Endothelial cell of umbilical vein (primary cell): Measurements from ENCODE around the gene CFAP57. TPM values are rescaled to one million over a fixed set of nuclear protein-coding genes. Genes with fewer than 3 reads are reported as not detected.

Experiments used
- BruUV-seq: library from RNA; stranded (reverse); fragments of 400-500 nt; replicated peaks from 2 replicates; lab custom pipeline; 2021; lab: Mats Ljungman, UMichigan
- CTCF ChIA-PET: fragments of 300-600, 350-600 bp; sonication (Branson Sonifier 250); formaldehyde crosslinking; loops from one replicate; lab custom pipeline; 2021; ENCODE audit warnings: antibody characterized with exemption, inconsistent platforms; lab: Charles Lee
- POLR2A ChIA-PET: fragments of 300-600, 350-600 bp; sonication (Branson Sonifier 250); formaldehyde crosslinking; loops from one replicate; lab custom pipeline; 2021; ENCODE audit warnings: antibody characterized with exemption, inconsistent platforms; lab: Charles Lee
- DNase-seq: peaks from one replicate; pipeline ENCODE4 v3.0.0-alpha.2; 2011; ENCODE audit warnings: low read depth, low spot score
- FAIRE-seq: peaks from 2 replicates; lab custom pipeline; 2011; peaks lifted over from hg19 to GRCh38; lab: Jason Lieb, UNC
- H2AFZ ChIP-seq: 2 replicates; pipeline ENCODE4 v1.6.0; 2012; ENCODE audit warnings: low read depth, low read length, control low read depth, inconsistent platforms
- H3K27ac ChIP-seq: 2 replicates; pipeline ENCODE4 v1.5.1; 2011; ENCODE audit warnings: low read depth, mild to moderate bottlenecking, control low read depth, low read length, moderate library complexity; ENCODE audit not compliant: insufficient read depth
- H3K27me3 ChIP-seq, 2 experiments: 2 replicates each; pipeline versions ENCODE4 v1.6.0 to v1.6.1; 2011; ENCODE audit warnings: low read length in 2 of 2, mixed read lengths in 1 of 2; ENCODE audit not compliant: control insufficient read depth in 2 of 2, insufficient read depth in 2 of 2
- H3K36me3 ChIP-seq, 2 experiments: 2 replicates in 1 of 2; 3 replicates in 1 of 2; pipeline ENCODE4 v1.5.1; 2011; ENCODE audit warnings: low read length in 2 of 2, mild to moderate bottlenecking in 1 of 2, moderate library complexity in 1 of 2; ENCODE audit not compliant: control insufficient read depth in 2 of 2, insufficient read depth in 2 of 2; ENCODE audit errors: extremely low read depth in 1 of 2
- H3K4me1 ChIP-seq: 3 replicates; pipeline ENCODE4 v1.5.1; 2011; ENCODE audit warnings: mild to moderate bottlenecking, low read length; ENCODE audit not compliant: control insufficient read depth, insufficient read depth; ENCODE audit errors: extremely low read depth
- H3K4me2 ChIP-seq: 2 replicates; pipeline ENCODE4 v1.6.1; 2011; ENCODE audit warnings: low read length, control low read depth, mixed read lengths; ENCODE audit not compliant: insufficient read depth
- H3K4me3 ChIP-seq, 3 experiments: fragments of 200-600 bp in 1 of 3; sonication (generic), shearing (Covaris generic) in 1 of 3; replicated peaks in 1 of 3; 2 replicates each; pipeline ENCODE4 v1.5.1; 2011 to 2016; ENCODE audit warnings: control low read depth in 3 of 3, low read length in 3 of 3, mild to moderate bottlenecking in 2 of 3, inconsistent platforms in 1 of 3, low read depth in 1 of 3, moderate library complexity in 1 of 3; ENCODE audit not compliant: insufficient read depth in 1 of 3
- H3K79me2 ChIP-seq: 2 replicates; pipeline ENCODE4 v1.6.0; 2012; ENCODE audit warnings: low read length, inconsistent platforms; ENCODE audit not compliant: control insufficient read depth, insufficient read depth
- H3K9ac ChIP-seq: replicated peaks from 2 replicates; pipeline ENCODE3; 2011; ENCODE audit warnings: low read length, control low read depth; ENCODE audit not compliant: insufficient read depth; ENCODE audit errors: extremely low read depth
- H3K9me1 ChIP-seq: replicated peaks from 3 replicates; pipeline ENCODE4 v1.6.0; 2011; ENCODE audit warnings: mild to moderate bottlenecking, low read length; ENCODE audit not compliant: control insufficient read depth, insufficient read depth; ENCODE audit errors: extremely low read depth
- H3K9me3 ChIP-seq: replicated peaks from 2 replicates; pipeline ENCODE4 v1.5.1; 2012; ENCODE audit warnings: low read length, inconsistent platforms; ENCODE audit not compliant: control insufficient read depth, insufficient read depth
- H4K20me1 ChIP-seq: replicated peaks from 2 replicates; pipeline ENCODE3; 2011; ENCODE audit warnings: mild to moderate bottlenecking, low read length; ENCODE audit not compliant: control insufficient read depth, insufficient read depth; ENCODE audit errors: extremely low read depth
- EZH2 ChIP-seq: IDR thresholded peaks from 2 replicates; pipeline ENCODE4 v1.6.1; 2012; ENCODE audit warnings: borderline replicate concordance, low read depth, mild to moderate bottlenecking, moderate library complexity, low read length, inconsistent platforms; ENCODE audit not compliant: severe bottlenecking
- FOS ChIP-seq: IDR thresholded peaks from 2 replicates; pipeline ENCODE4 v1.6.1; 2011; ENCODE audit warnings: mild to moderate bottlenecking, low read length, moderate library complexity, borderline replicate concordance; ENCODE audit not compliant: insufficient read depth
- GATA2 ChIP-seq: IDR thresholded peaks from 2 replicates; pipeline ENCODE4 v1.7.0; 2011; ENCODE audit warnings: low read depth, mild to moderate bottlenecking, moderate library complexity, mixed read lengths, low read length; ENCODE audit not compliant: insufficient read length, insufficient read depth
- JUN ChIP-seq: IDR thresholded peaks from 2 replicates; pipeline ENCODE4 v1.6.1; 2011; ENCODE audit warnings: borderline replicate concordance, low read depth; ENCODE audit not compliant: insufficient read length, insufficient read depth
- MYC ChIP-seq: IDR thresholded peaks from one replicate; pipeline ENCODE4 v1.6.1; 2011; ENCODE audit warnings: mild to moderate bottlenecking, low read depth, low read length
- POLR2A ChIP-seq: IDR thresholded peaks from 2 replicates; pipeline ENCODE4 v1.6.1; 2012; ENCODE audit warnings: low read depth, mild to moderate bottlenecking, control low read depth, low read length
- POLR2AphosphoS5 ChIP-seq: IDR thresholded peaks from 2 replicates; pipeline ENCODE4 v1.6.1; 2012; ENCODE audit warnings: low read depth, mild to moderate bottlenecking, control low read depth, low read length, moderate library complexity; ENCODE audit not compliant: insufficient read depth
- dilution Hi-C: fragments of 300-500 bp; cut with MboI; formaldehyde crosslinking; loops from one replicate; pipeline ENCODE4 v1.15.0; 2019; ENCODE audit warnings: low sequenced_read_pairs; ENCODE audit not compliant: extremely low pct_ligation_motif_present
- intact Hi-C: fragments of 100-400 bp; cut with micrococcal nuclease; formaldehyde crosslinking; loops from one replicate; pipeline ENCODE4 v1.10.0; 2022
- polyA plus RNA-seq, 4 experiments: library from polyadenylated mRNA; depleted of rRNA in 3 of 4; stranded (reverse) in 3 of 4; unstranded in 1 of 4; fragments of >200 nt; gene quantifications; 2 replicates each; pipeline versions ENCODE4 v1.2.1 to v1.2.3, GENCODE V29; 2011 to 2012; ENCODE audit warnings: missing spikeins in 1 of 4
- total RNA-seq: library from RNA; stranded (reverse); gene quantifications from 2 replicates; pipeline ENCODE4 v1.2.3, GENCODE V29; 2021
- TF ChIP-seq, protein P1 (sequence below), 2 donors: IDR thresholded peaks; 1 replicate in 1 of 2; 2 replicates in 1 of 2; pipeline ENCODE4 v1.5.1; 2011; ENCODE audit warnings: low read length in 2 of 2, mild to moderate bottlenecking in 2 of 2, moderate library complexity in 2 of 2, control low read depth in 1 of 2, inconsistent platforms in 1 of 2, low read depth in 1 of 2; ENCODE audit not compliant: insufficient read depth in 1 of 2; ENCODE audit errors: extremely low read depth in 1 of 2
- TF ChIP-seq, protein P2 (sequence below): IDR thresholded peaks from 2 replicates; pipeline ENCODE4 v1.6.1; 2011; ENCODE audit not compliant: insufficient read depth, insufficient read length

Gene CFAP57
- total and polyA plus RNA-seq, 2 donors (not counting 3 experiments of a cell fraction or from before 2014, with no cell fraction given), result 0.88 to 0.91 TPM

DNA sequence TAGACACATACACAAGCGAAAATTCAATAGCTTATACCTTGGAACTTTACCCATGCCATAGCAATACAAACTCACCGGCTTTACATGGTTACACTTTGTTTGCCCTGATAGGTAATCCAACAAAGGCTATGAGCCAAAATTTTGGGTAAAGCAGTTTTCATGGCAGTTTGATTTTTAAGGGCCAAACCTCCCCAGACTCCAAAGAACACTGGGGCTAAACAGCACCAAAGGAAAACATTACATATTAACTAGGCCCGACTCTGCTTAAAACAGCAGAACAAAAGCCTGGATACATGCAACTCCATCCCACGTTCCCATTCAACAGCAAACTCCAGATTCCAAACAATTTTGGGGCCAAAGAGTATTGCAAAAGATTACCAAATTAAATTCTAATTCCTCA lies 93.3 kb downstream of the CFAP57 start:
- no peaks in the 10 kb centered on the region for H3K79me2 ChIP-seq
- dilution Hi-C loops, result no loop called here
- intact Hi-C loops, result no loop called here

More for the DNA sequence above, 93.3 kb downstream of the CFAP57 start:
- H3K4me3 ChIP-seq, result no peak overlapping the region
- POLR2A ChIA-PET, result no interaction called here
- no peaks in the 10 kb centered on the region for H4K20me1 ChIP-seq
- DNase-seq (no peak), FAIRE-seq (no peak)
- no peaks in the 10 kb centered on the region for H3K9me1 ChIP-seq
- H3K4me1 ChIP-seq, result no peaks in the 10 kb centered on the region
- no peak overlapping the region for H2AFZ ChIP-seq
- TF ChIP-seq JUN, result no peak
- TF ChIP-seq POLR2AphosphoS5, result no peak
- TF ChIP-seq GATA2, result no peak
- TF ChIP-seq, protein P1, sequence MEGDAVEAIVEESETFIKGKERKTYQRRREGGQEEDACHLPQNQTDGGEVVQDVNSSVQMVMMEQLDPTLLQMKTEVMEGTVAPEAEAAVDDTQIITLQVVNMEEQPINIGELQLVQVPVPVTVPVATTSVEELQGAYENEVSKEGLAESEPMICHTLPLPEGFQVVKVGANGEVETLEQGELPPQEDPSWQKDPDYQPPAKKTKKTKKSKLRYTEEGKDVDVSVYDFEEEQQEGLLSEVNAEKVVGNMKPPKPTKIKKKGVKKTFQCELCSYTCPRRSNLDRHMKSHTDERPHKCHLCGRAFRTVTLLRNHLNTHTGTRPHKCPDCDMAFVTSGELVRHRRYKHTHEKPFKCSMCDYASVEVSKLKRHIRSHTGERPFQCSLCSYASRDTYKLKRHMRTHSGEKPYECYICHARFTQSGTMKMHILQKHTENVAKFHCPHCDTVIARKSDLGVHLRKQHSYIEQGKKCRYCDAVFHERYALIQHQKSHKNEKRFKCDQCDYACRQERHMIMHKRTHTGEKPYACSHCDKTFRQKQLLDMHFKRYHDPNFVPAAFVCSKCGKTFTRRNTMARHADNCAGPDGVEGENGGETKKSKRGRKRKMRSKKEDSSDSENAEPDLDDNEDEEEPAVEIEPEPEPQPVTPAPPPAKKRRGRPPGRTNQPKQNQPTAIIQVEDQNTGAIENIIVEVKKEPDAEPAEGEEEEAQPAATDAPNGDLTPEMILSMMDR (IDR thresholded peaks at IDR 0.05; ENCODE audit: extremely low read depth in 1 of 2, insufficient read depth in 1 of 2, low read depth in 1 of 2, low read length in 2 of 2), result no peak
- no peak for TF ChIP-seq MYC
- no peak for TF ChIP-seq FOS
- TF ChIP-seq POLR2A, result no peak
- TF ChIP-seq, protein P2, sequence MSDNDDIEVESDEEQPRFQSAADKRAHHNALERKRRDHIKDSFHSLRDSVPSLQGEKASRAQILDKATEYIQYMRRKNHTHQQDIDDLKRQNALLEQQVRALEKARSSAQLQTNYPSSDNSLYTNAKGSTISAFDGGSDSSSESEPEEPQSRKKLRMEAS, result no peak
- TF ChIP-seq EZH2, result no peak
- H3K9ac ChIP-seq, result no peak overlapping the region
- no TSS peak for BruUV-seq
- H3K27me3 ChIP-seq, result peaks cover 0 to 2% of the 10 kb centered on the region in 2 experiments
- H3K4me2 ChIP-seq, result no peak overlapping the region
- H3K36me3 ChIP-seq, result no peaks in the 10 kb centered on the region
- H3K27ac ChIP-seq, result no peak overlapping the region
- CTCF ChIA-PET, result interaction anchor here (1.0 kb wide), 2 partner anchors 23 to 192 kb away, joined by 3 read pairs; no protein-coding TSS in a partner anchor
- no peaks in the 10 kb centered on the region for H3K9me3 ChIP-seq
